Panc1 (cell line): ENCODE results near the gene GARRE1.
"Not testable (repeated sequence)": the region's sequence is repeated elsewhere in the genome, so short reads cannot be mapped to it uniquely, and the experiment has no call there.

ENCODE experiments used
- SIN3A ChIP-seq: IDR thresholded peaks from 2 replicates; pipeline ENCODE4 v1.6.1; 2012; ENCODE audit warnings: low read depth, mild to moderate bottlenecking, low read length, moderate library complexity, borderline replicate concordance; ENCODE audit not compliant: insufficient read depth
- TF ChIP-seq, protein P1 (sequence below): fragments of 450-650 bp; IDR thresholded peaks from 2 replicates; pipeline ENCODE4 v1.5.1; 2017; ENCODE audit warnings: mild to moderate bottlenecking

DNA sequence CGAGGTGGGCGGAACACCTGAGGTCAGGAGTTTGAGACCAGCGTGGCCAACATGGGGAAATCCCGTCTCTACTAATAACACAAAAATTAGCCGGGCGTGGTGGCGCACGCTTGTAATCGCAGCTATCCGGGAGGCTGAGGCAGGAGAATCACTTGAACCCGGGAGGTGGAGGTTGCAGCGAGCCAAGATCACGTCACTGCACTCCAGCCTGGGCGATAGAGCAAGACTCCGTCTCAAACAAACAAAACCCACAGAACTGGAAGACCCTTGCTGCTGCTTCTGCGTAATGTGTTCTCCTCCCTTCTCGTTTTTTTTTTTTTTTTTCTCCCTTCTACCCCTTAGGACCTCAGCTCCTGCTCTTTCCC is 691 bp upstream of the GARRE1 start:
- TF ChIP-seq, protein P1, sequence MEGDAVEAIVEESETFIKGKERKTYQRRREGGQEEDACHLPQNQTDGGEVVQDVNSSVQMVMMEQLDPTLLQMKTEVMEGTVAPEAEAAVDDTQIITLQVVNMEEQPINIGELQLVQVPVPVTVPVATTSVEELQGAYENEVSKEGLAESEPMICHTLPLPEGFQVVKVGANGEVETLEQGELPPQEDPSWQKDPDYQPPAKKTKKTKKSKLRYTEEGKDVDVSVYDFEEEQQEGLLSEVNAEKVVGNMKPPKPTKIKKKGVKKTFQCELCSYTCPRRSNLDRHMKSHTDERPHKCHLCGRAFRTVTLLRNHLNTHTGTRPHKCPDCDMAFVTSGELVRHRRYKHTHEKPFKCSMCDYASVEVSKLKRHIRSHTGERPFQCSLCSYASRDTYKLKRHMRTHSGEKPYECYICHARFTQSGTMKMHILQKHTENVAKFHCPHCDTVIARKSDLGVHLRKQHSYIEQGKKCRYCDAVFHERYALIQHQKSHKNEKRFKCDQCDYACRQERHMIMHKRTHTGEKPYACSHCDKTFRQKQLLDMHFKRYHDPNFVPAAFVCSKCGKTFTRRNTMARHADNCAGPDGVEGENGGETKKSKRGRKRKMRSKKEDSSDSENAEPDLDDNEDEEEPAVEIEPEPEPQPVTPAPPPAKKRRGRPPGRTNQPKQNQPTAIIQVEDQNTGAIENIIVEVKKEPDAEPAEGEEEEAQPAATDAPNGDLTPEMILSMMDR = not testable (repeated sequence)
- TF ChIP-seq SIN3A = not testable (repeated sequence)
